GM06990 (cell line): ENCODE results near the gene MED14.

Experiments used
- DNase-seq: peaks from one replicate; pipeline ENCODE4 v3.0.0-alpha.2; 2011; ENCODE audit not compliant: insufficient read length; ENCODE audit errors: extremely low read depth
- H3K27me3 ChIP-seq: replicated peaks from 2 replicates; pipeline ENCODE4 v1.6.0; 2011; ENCODE audit warnings: low read length; ENCODE audit not compliant: control insufficient read depth, insufficient read depth
- H3K36me3 ChIP-seq: 2 replicates; pipeline ENCODE4 v1.5.1; 2011; ENCODE audit warnings: low read length; ENCODE audit not compliant: control insufficient read depth, insufficient read depth
- H3K4me3 ChIP-seq: replicated peaks from 2 replicates; pipeline ENCODE4 v1.5.1; 2011; ENCODE audit warnings: low read depth, mild to moderate bottlenecking, control low read depth, low read length
- CTCF ChIP-seq: IDR thresholded peaks from 2 replicates; pipeline ENCODE4 v1.5.1; 2011; ENCODE audit warnings: low read length, control low read depth, mild to moderate bottlenecking, inconsistent platforms; ENCODE audit not compliant: insufficient read depth, poor library complexity, severe bottlenecking

MED14 gene

GRCh38 chrX:40720339-40720738, 15.0 kb downstream of the MED14 start:
- Histone ChIP-seq H3K36me3 (no peaks in the 10 kb centered on the region; the same call in none of the 2 replicates), H3K27me3 (no peaks in the 10 kb centered on the region), H3K4me3 (no peak overlapping the region)
- no peak for DNase-seq
- no peak for TF ChIP-seq CTCF

- no peak for DNase-seq
- Histone ChIP-seq H3K27me3 (no peaks in the 10 kb centered on the region), H3K36me3 (no peaks in the 10 kb centered on the region; the same call in none of the 2 replicates), H3K4me3 (no peak overlapping the region)
- no peak for TF ChIP-seq CTCF
Measured at GRCh38 chrX:40719731-40720130, 15.6 kb downstream of the MED14 start.

- no peak for TF ChIP-seq CTCF
- no peak for DNase-seq
- Histone ChIP-seq H3K4me3 (no peak overlapping the region), H3K27me3 (no peaks in the 10 kb centered on the region), H3K36me3 (peaks cover 2% of the 10 kb centered on the region)
Measured at GRCh38 chrX:40719218-40719617, 16.1 kb downstream of the MED14 start.

- Histone ChIP-seq H3K27me3 (no peaks in the 10 kb centered on the region), H3K36me3 (peaks cover 3% of the 10 kb centered on the region), H3K4me3 (no peak overlapping the region)
- TF ChIP-seq CTCF: no peak
- no peak for DNase-seq
Measured at GRCh38 chrX:40709395-40709794, 25.9 kb downstream of the MED14 start.

- no peak overlapping the region for H3K4me3 ChIP-seq
- no peaks in the 10 kb centered on the region for H3K27me3 ChIP-seq
- no peak for DNase-seq
- H3K36me3 ChIP-seq: peaks cover 1% of the 10 kb centered on the region
- TF ChIP-seq CTCF: no peak
Measured at GRCh38 chrX:40705658-40706312, 29.6 kb downstream of the MED14 start.
